Activated effector memory CD4-positive, alpha-beta T cell treated with Interleukin-2 at 50 U/mL for 16 hours (primary cell): ENCODE data around the gene FKBP3.
"Not testable (repeated sequence)": the region's sequence is repeated elsewhere in the genome, so short reads cannot be mapped to it uniquely, and the experiment has no call there.

Experiments used
- DNase-seq: peaks from one replicate; pipeline ENCODE4 v3.0.0-alpha.2; 2020

The FKBP3 gene

GRCh38 chr14:45134051-45134958 lies at the start of gene FKBP3:
Gene FKBP3, minus strand, starts transcription at chr14:45134481. Its CDS starts 25 bp downstream, at chr14:45134456.
- peak; percentile 94 for DNase-seq

GRCh38 chr14:45181806-45182205 lies 47.5 kb upstream of the FKBP3 start:
- DNase-seq: no peak

- DNase-seq: no peak
Measured at GRCh38 chr14:45181329-45181728, 47.0 kb upstream of the FKBP3 start.

- no peak for DNase-seq
Measured at GRCh38 chr14:45177076-45177475, 42.8 kb upstream of the FKBP3 start.

- no peak for DNase-seq
Measured at GRCh38 chr14:45169906-45170305, 35.6 kb upstream of the FKBP3 start.

- no peak for DNase-seq
Measured at GRCh38 chr14:45156067-45156466, 21.8 kb upstream of the FKBP3 start.

GRCh38 chr14:45150386-45150890 lies 16.2 kb upstream of the FKBP3 start:
- no peak for DNase-seq

- no peak for DNase-seq
Measured at GRCh38 chr14:45149602-45150001, 15.3 kb upstream of the FKBP3 start.

GRCh38 chr14:45145214-45145613 lies 10.9 kb upstream of the FKBP3 start:
- DNase-seq: no peak

- no peak for DNase-seq
Measured at GRCh38 chr14:45144658-45145057, 10.4 kb upstream of the FKBP3 start.

GRCh38 chr14:45142083-45142482 lies 7.8 kb upstream of the FKBP3 start:
- DNase-seq: not testable (repeated sequence)

- DNase-seq: no peak
Measured at GRCh38 chr14:45140661-45141187, 6.4 kb upstream of the FKBP3 start.

- no peak for DNase-seq
Measured at GRCh38 chr14:45136399-45136798, 2.1 kb upstream of the FKBP3 start.

- DNase-seq: peak; percentile 76
Measured at GRCh38 chr14:45135659-45136395, 1.5 kb upstream of the FKBP3 start, which contains the start of gene FANCM. Gene FANCM, plus strand, starts transcription at chr14:45135930. Its CDS starts 102 bp downstream, at chr14:45136032.

GRCh38 chr14:45135156-45135555 lies 875 bp upstream of the FKBP3 start:
- DNase-seq: no peak

GRCh38 chr14:45133683-45134050 lies 614 bp downstream of the FKBP3 start:
- no peak for DNase-seq

GRCh38 chr14:45128963-45129629 lies 5.2 kb downstream of the FKBP3 start:
- DNase-seq: no peak

GRCh38 chr14:45125754-45126153 lies 8.5 kb downstream of the FKBP3 start:
- DNase-seq: no peak

- no peak for DNase-seq
Measured at GRCh38 chr14:45123271-45123670, 11.0 kb downstream of the FKBP3 start.

GRCh38 chr14:45120096-45120495 lies 14.2 kb downstream of the FKBP3 start:
- no peak for DNase-seq

GRCh38 chr14:45118594-45118993 lies 15.7 kb downstream of the FKBP3 start:
- DNase-seq: no peak

- DNase-seq: no peak
Measured at GRCh38 chr14:45114327-45114726, 20.0 kb downstream of the FKBP3 start.
